ENCODE data around the gene AHCYL2.

Gene AHCYL2

DNA sequence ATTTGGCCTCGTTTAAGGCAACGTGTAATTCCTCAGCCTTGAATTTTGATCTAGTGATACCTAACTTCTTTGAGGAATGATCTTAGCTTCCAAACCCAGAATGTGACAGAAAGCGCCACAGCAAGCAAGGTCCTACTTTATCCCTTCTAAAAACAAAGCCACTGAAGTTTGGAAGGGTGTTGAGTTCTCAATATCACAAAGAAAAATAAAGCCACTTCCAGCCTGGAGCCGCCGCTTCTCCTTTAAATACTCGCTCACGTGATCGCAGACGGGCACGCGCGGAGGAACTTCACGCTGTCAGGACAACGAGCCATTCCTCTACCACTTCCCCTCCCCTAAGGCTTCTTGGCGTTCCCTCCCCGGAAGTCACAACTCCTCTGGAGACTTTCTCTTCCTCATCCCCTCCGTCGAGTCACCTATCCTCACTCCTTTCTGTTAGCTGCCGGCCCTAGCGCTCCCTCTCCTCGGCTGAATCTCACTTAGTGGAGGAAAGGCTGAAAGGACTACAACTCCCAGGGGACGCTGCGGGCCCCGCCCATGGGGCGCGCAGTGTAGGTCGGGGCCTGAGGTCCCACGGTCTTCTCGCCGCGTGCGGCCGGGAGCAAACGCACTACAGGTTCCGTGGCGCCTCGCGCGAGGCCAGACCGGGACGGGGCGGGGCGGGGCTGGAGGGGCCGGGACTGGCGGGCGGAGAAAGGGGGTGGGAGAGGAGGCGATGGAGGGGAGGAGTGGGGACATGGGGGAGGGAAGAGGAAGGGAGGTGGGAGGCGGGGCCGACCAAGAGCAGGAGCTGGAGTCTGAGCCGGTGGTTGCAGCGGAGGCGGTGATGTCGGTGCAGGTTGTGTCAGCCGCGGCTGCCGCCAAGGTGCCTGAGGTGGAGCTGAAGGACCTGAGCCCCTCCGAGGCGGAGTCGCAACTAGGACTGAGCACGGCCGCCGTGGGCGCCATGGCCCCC is at the start of gene AHCYL2:
Gene AHCYL2, plus strand, starts transcription at position 780 of the 955 bp plus-strand sequence.
- DNase-seq (ENCODE audit: low spot score) = peak; percentile 95

GRCh38 chr7:129176916-129177710 is 47.7 kb upstream of the AHCYL2 start:
- DNase-seq (ENCODE audit: low spot score) = no peak

DNA sequence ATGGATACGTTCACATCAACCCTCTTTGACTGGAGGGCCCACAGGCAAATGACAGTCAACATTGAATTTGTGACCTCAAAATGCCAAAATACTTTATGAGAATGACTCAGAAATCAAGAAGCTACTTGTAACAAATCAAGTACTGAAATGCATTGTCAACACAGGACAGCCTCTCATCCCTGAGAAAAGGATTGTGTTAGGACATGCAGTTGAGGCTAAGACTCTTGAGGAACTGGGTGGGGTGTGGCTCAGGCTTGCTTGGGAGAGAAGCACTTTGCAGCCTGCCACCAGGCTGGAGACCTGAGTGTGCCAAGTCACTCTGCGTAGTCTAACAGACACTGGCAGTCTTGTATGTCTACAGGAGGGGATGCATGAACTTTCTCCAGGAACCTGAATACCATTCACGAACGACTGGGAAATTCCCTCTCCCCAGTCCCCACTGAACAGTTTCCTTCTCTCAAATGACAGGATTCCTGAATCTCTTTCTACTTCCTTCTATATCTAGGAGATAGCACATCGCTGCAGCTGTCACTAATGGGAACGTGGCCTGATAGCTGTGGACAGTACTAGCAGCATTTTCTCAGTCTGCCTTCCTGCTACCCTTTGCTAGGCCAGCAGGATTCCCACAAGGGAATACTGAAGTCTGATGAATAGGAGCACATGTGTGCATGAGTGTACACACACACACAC is 39.7 kb upstream of the AHCYL2 start:
- DNase-seq (ENCODE audit: low spot score) = no peak

DNA sequence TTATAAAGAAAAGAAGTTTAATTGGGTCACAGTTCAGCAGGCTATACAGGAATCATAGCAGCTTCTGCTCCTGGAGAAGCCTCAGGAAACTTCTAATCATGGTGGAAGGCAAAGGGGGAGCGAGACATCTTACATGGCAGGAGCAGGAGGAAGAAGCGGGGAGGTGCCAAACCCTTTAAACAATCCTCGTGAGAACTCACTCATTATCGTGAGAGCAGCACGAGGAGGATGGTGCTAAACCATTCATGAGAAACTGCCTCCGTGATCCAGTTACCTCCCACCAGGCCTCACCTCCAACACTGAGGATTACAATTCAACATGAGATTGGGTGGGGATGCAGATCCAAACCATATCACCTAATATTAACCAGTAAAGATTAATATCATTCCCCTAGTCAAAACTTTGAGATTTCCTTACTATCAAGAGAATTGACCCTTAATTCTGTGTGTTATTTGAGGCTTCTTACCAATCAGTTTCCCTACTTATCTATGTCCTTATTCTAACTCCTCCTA is 38.0 kb upstream of the AHCYL2 start:
- DNase-seq (ENCODE audit: low spot score) = no peak

DNA sequence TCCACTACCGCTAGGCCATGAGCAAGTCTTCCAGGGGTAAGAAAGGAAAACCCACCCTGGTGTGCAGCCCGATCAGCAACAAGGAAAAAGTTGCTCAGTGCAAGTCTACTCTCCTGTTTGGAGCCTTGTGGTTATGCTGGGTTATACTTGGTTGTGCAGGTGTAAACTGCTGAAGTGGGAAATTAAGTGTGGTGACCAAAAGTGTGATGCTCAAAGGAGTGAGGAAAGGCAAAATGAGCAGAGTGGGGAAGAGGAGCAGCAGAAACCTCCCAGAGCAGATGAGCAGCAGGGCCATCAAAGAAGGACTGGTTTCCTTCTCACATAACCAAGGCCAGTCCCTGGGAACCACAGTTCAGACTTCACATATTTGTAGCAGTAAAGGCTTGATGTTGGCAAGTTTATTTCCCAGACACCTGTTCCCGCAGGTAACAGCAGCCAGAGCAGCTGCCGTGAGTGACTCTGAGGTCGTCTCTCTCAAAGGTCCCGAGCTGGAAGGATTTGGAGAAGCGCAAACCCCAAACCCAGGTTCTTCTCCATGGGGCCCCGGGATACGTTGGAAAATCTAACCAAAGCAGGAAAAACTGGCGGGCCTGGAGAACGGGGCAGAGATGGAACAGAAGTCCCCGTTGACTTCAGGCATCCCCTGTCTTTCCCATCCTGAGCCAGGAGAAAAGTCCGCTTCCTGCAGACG is 37.0 kb upstream of the AHCYL2 start:
- no peak for DNase-seq (ENCODE audit: low spot score)

GRCh38 chr7:129188372-129188891 is 36.4 kb upstream of the AHCYL2 start, which contains the start of gene SMO:
Gene SMO (plus strand): TSS chr7:129188633. CDS start chr7:129189152, 519 bp downstream.
- DNase-seq (ENCODE audit: low spot score) = peak; percentile 66

- DNase-seq (ENCODE audit: low spot score) = peak; percentile 72
These were observed 35.8 kb upstream of the AHCYL2 start for GRCh38 chr7:129188892-129189660.

- no peak for DNase-seq (ENCODE audit: low spot score)
These were observed 35.0 kb upstream of the AHCYL2 start for GRCh38 chr7:129189661-129190310.

DNA sequence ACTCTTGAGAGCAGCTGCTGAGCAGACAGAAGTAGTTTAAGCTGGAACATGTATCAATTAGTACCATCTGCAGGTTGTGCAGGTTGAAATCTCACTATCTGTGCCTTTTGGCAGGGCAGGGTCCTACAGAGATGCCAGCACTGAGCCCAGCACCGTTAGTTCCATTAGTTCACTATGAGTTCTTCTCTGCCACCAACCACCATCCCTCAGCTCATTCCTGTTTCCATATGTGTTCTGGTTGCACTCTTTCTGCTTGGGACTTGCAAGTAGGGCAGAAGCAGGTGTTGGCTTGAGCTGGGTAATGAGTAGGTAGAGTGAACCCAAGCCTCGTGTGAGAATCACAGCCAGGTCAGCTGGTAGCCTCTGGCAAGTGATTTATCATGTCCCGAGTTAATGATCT is 33.6 kb upstream of the AHCYL2 start:
- no peak for DNase-seq (ENCODE audit: low spot score)

GRCh38 chr7:129193892-129194291 is 30.9 kb upstream of the AHCYL2 start:
- no peak for DNase-seq (ENCODE audit: low spot score)

- DNase-seq (ENCODE audit: low spot score) = no peak
These were observed 27.1 kb upstream of the AHCYL2 start for GRCh38 chr7:129197771-129198170.

- DNase-seq (ENCODE audit: low spot score) = no peak
These were observed 25.4 kb upstream of the AHCYL2 start for GRCh38 chr7:129199406-129199805.

- no peak for DNase-seq (ENCODE audit: low spot score)
These were observed 22.6 kb upstream of the AHCYL2 start for GRCh38 chr7:129202058-129202777.

- DNase-seq (ENCODE audit: low spot score) = no peak
These were observed 21.6 kb upstream of the AHCYL2 start for GRCh38 chr7:129203050-129203741.

DNA sequence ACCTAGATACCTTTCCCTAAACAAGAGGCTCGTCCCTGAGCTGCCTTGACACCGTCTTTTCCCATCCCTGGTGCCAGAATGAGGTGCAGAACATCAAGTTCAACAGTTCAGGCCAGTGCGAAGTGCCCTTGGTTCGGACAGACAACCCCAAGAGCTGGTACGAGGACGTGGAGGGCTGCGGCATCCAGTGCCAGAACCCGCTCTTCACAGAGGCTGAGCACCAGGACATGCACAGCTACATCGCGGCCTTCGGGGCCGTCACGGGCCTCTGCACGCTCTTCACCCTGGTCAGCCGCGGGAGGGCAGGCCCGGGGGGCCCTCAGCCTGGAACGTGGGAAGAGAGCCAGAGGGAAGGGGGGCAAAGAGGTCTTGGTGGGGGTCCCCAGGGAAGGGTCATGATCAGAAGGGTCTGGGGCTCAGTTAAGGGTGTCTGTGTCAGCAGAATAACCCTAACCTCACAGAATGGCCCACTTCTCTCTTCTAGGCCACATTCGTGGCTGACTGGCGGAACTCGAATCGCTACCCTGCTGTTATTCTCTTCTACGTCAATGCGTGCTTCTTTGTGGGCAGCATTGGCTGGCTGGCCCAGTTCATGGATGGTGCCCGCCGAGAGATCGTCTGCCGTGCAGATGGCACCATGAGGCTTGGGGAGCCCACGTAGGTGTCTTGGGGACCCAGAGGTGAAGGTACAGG is 19.6 kb upstream of the AHCYL2 start:
- DNase-seq (ENCODE audit: low spot score) = no peak

GRCh38 chr7:129205987-129206785 is 18.6 kb upstream of the AHCYL2 start:
- DNase-seq (ENCODE audit: low spot score) = no peak

DNA sequence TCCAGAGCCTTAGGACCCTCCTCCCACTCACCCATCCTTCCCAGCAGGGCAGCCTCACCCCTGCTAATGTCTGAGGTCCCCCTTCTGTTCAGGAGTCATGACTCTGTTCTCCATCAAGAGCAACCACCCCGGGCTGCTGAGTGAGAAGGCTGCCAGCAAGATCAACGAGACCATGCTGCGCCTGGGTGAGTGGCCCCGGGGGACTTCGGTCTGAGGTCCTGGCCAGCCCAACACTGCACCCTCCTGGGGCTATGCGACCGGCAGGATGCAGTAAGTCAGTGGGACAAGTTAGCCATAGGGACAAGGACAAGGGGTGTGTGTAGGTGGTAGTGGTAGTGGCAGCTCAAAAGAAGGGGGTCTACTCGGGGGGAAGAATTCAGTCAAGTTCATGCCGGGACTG is 16.2 kb upstream of the AHCYL2 start:
- no peak for DNase-seq (ENCODE audit: low spot score)
